GM20000 (cell line): ENCODE measurements around the gene INHBE.
"Not testable (repeated sequence)": the region's sequence is repeated elsewhere in the genome, so short reads cannot be mapped to it uniquely, and the experiment has no call there.

Experiments used
- DNase-seq: peaks from one replicate; pipeline ENCODE4 v3.0.0; 2012; ENCODE audit warnings: low spot score
- CTCF ChIP-seq: IDR thresholded peaks from 2 replicates; pipeline ENCODE4 v1.5.1; 2012; ENCODE audit warnings: mild to moderate bottlenecking, control low read depth; ENCODE audit errors: extremely low read depth, missing control alignments

Gene INHBE

GRCh38 chr12:57433370-57433769, 21.7 kb upstream of the INHBE start:
- DNase-seq, result no peak
- TF ChIP-seq CTCF, result no peak

GRCh38 chr12:57434517-57435223, 20.4 kb upstream of the INHBE start, which contains the start of gene INHBC:
Gene INHBC, plus strand, starts transcription at chr12:57434784. Its CDS starts 103 bp downstream, at chr12:57434887.
- no peak for DNase-seq

GRCh38 chr12:57435293-57435692, 19.8 kb upstream of the INHBE start:
- TF ChIP-seq CTCF, result no peak
- no peak for DNase-seq

More at GRCh38 chr12:57434517-57435223, 20.4 kb upstream of the INHBE start, which contains the start of gene INHBC:
- TF ChIP-seq CTCF, result no peak

- no peak for TF ChIP-seq CTCF
- DNase-seq, result no peak
Measured at GRCh38 chr12:57438400-57438799, 16.7 kb upstream of the INHBE start.

GRCh38 chr12:57439762-57440266, 15.3 kb upstream of the INHBE start:
- no peak for DNase-seq
- TF ChIP-seq CTCF, result no peak

- DNase-seq, result not testable (repeated sequence)
Measured at GRCh38 chr12:57441393-57441792, 13.7 kb upstream of the INHBE start.

GRCh38 chr12:57441846-57442427, 13.2 kb upstream of the INHBE start:
- TF ChIP-seq CTCF, result no peak
- no peak for DNase-seq

- DNase-seq, result not testable (repeated sequence)
Measured at GRCh38 chr12:57444337-57444736, 10.8 kb upstream of the INHBE start.
